GM21737 (cell line): ENCODE results near the gene NTF3.

Source experiments
- ATAC-seq: cut with Tn5 transposase; IDR thresholded peaks from one replicate; pipeline ENCODE4 v1.9.1; 2021; ENCODE audit warnings: mild to moderate bottlenecking, moderate library complexity; ENCODE audit not compliant: unreplicated experiment

Gene NTF3

GRCh38 chr12:5430641-5431603, 986 bp upstream of the NTF3 start:
- ATAC-seq: no peak

GRCh38 chr12:5433081-5433844, 1.4 kb downstream of the NTF3 start:
- ATAC-seq: no peak

- ATAC-seq: no peak
Measured at GRCh38 chr12:5433845-5434646, 2.1 kb downstream of the NTF3 start.

GRCh38 chr12:5434647-5435560, 3.0 kb downstream of the NTF3 start:
- ATAC-seq: no peak

- no peak for ATAC-seq
Measured at GRCh38 chr12:5437182-5437583, 5.3 kb downstream of the NTF3 start.

- ATAC-seq: no peak
Measured at GRCh38 chr12:5437589-5437988, 5.7 kb downstream of the NTF3 start.

- no peak for ATAC-seq
Measured at GRCh38 chr12:5438671-5439200, 6.8 kb downstream of the NTF3 start.

- no peak for ATAC-seq
Measured at GRCh38 chr12:5439371-5439771, 7.5 kb downstream of the NTF3 start.

GRCh38 chr12:5439788-5440300, 7.9 kb downstream of the NTF3 start:
- ATAC-seq: no peak

- no peak for ATAC-seq
Measured at GRCh38 chr12:5440978-5441377, 9.1 kb downstream of the NTF3 start.

- ATAC-seq: no peak
Measured at GRCh38 chr12:5441497-5442236, 9.8 kb downstream of the NTF3 start.

- ATAC-seq: no peak
Measured at GRCh38 chr12:5442251-5443006, 10.5 kb downstream of the NTF3 start.

GRCh38 chr12:5444520-5444919, 12.6 kb downstream of the NTF3 start:
- no peak for ATAC-seq

- no peak for ATAC-seq
Measured at GRCh38 chr12:5447320-5447719, 15.4 kb downstream of the NTF3 start.

GRCh38 chr12:5451251-5451650, 19.3 kb downstream of the NTF3 start:
- ATAC-seq: no peak

- no peak for ATAC-seq
Measured at GRCh38 chr12:5452569-5452968, 20.7 kb downstream of the NTF3 start.

- no peak for ATAC-seq
Measured at GRCh38 chr12:5453466-5453865, 21.6 kb downstream of the NTF3 start.

GRCh38 chr12:5455045-5455444, 23.1 kb downstream of the NTF3 start:
- no peak for ATAC-seq
